WTC11 (cell line): Measurements from ENCODE around the gene LYRM9. TPM values are rescaled to one million over a fixed set of nuclear protein-coding genes. Genes with fewer than 3 reads are reported as not detected.

Experiments
- ATAC-seq: fragments of 200-7000 bp; cut with Tn5 transposase; 2 replicates; pipeline ENCODE4 v1.10.0; 2021; ENCODE audit warnings: mild to moderate bottlenecking, moderate library complexity
- CTCF ChIA-PET: fragments of 300-600 bp; sonication (Branson Sonifier 250); formaldehyde crosslinking; loops from one replicate; lab custom pipeline; 2021; ENCODE audit warnings: antibody characterized with exemption; lab: Charles Lee
- POLR2A ChIA-PET: fragments of 350-600 bp; sonication (Branson Sonifier 250); formaldehyde crosslinking; loops from one replicate; lab custom pipeline; 2021; ENCODE audit warnings: antibody characterized with exemption; lab: Charles Lee
- DNase-seq: peaks from one replicate; pipeline ENCODE4 v3.0.0; 2021; ENCODE audit warnings: low spot score
- H3K27ac Mint-ChIP-seq: 2 replicates; pipeline ENCODE4 v1.8.0; 2021; ENCODE audit warnings: mixed read lengths
- H3K27me3 Mint-ChIP-seq: 2 replicates; pipeline ENCODE4 v1.8.0; 2021; ENCODE audit warnings: low read depth, mild to moderate bottlenecking, moderate library complexity, mixed read lengths
- H3K36me3 Mint-ChIP-seq: 2 replicates; pipeline ENCODE4 v1.8.0; 2021; ENCODE audit warnings: mixed read lengths
- H3K4me1 Mint-ChIP-seq: 2 replicates; pipeline ENCODE4 v1.8.0; 2022; ENCODE audit warnings: mixed read lengths
- H3K4me3 Mint-ChIP-seq: 2 replicates; pipeline ENCODE4 v1.8.0; 2021; ENCODE audit warnings: mild to moderate bottlenecking, moderate library complexity, mixed read lengths
- H3K9me3 Mint-ChIP-seq: 2 replicates; pipeline ENCODE4 v1.8.0; 2021; ENCODE audit warnings: mixed read lengths
- ATF3 ChIP-seq: sonication (generic); formaldehyde crosslinking; conservative IDR thresholded peaks from 2 replicates; pipeline ENCODE4 v1.8.1; 2022; ENCODE audit warnings: mild to moderate bottlenecking, missing genetic modification reagents
- FOXK1 ChIP-seq: sonication (generic); formaldehyde crosslinking; IDR thresholded peaks from 2 replicates; pipeline ENCODE4 v1.8.0; 2022; ENCODE audit warnings: mild to moderate bottlenecking, moderate library complexity, missing genetic modification reagents
- FOXP4 ChIP-seq: sonication (generic); formaldehyde crosslinking; IDR thresholded peaks from 2 replicates; pipeline ENCODE4 v1.8.0; 2022; ENCODE audit warnings: mild to moderate bottlenecking, missing genetic modification reagents
- HMGXB4 ChIP-seq: sonication (generic); formaldehyde crosslinking; IDR thresholded peaks from 2 replicates; pipeline ENCODE4 v1.8.1; 2023; ENCODE audit warnings: mild to moderate bottlenecking, moderate library complexity, missing genetic modification reagents
- RELA ChIP-seq: sonication (generic); formaldehyde crosslinking; IDR thresholded peaks from 2 replicates; pipeline ENCODE4 v1.8.1; 2022; ENCODE audit warnings: missing genetic modification reagents, mild to moderate bottlenecking, borderline replicate concordance
- STAT6 ChIP-seq: sonication (generic); formaldehyde crosslinking; conservative IDR thresholded peaks from 2 replicates; pipeline ENCODE4 v1.8.1; 2023; ENCODE audit warnings: mild to moderate bottlenecking, low read depth, missing genetic modification reagents, moderate library complexity
- TCF7 ChIP-seq: sonication (generic); formaldehyde crosslinking; IDR thresholded peaks from 2 replicates; pipeline ENCODE4 v1.8.0; 2022; ENCODE audit warnings: mild to moderate bottlenecking, low read depth, missing genetic modification reagents, moderate library complexity
- TEAD1 ChIP-seq: sonication (generic); formaldehyde crosslinking; IDR thresholded peaks from 2 replicates; pipeline ENCODE4 v1.8.0; 2022; ENCODE audit warnings: mild to moderate bottlenecking, missing genetic modification reagents
- TEAD4 ChIP-seq: sonication (generic); formaldehyde crosslinking; IDR thresholded peaks from 2 replicates; pipeline ENCODE4 v1.8.0; 2022; ENCODE audit warnings: mild to moderate bottlenecking, missing genetic modification reagents
- TP53 ChIP-seq: sonication (generic); formaldehyde crosslinking; IDR thresholded peaks from 2 replicates; pipeline ENCODE4 v1.8.1; 2023; ENCODE audit warnings: mild to moderate bottlenecking, missing genetic modification reagents
- USF2 ChIP-seq: sonication (generic); formaldehyde crosslinking; IDR thresholded peaks from 2 replicates; pipeline ENCODE4 v1.8.1; 2023; ENCODE audit warnings: mild to moderate bottlenecking, missing genetic modification reagents, moderate library complexity
- ZMAT4 ChIP-seq: fragments of 250-450 bp; sonication (Bioruptor Pico); IDR thresholded peaks from 2 replicates; pipeline ENCODE4 v1.9.0; 2021; ENCODE audit warnings: mild to moderate bottlenecking
- ZNF232 ChIP-seq: sonication (generic); formaldehyde crosslinking; IDR thresholded peaks from 2 replicates; pipeline ENCODE4 v1.8.0; 2022; ENCODE audit warnings: mild to moderate bottlenecking, missing genetic modification reagents
- ZNF317 ChIP-seq: sonication (generic); formaldehyde crosslinking; IDR thresholded peaks from 2 replicates; pipeline ENCODE4 v1.8.1; 2023; ENCODE audit warnings: low read depth, mild to moderate bottlenecking, moderate library complexity, missing genetic modification reagents, borderline replicate concordance
- ZNF671 ChIP-seq: fragments of 250-450 bp; sonication (Bioruptor Pico); IDR thresholded peaks from 2 replicates; pipeline ENCODE4 v1.8.0; 2021; ENCODE audit warnings: mild to moderate bottlenecking
- total RNA-seq: library from RNA; stranded (reverse); gene quantifications from 3 replicates; pipeline ENCODE4 v1.2.3, GENCODE V29; 2021
- TF ChIP-seq, protein P1 (sequence below): fragments of 250-450 bp; sonication (Bioruptor Pico); IDR thresholded peaks from 2 replicates; pipeline ENCODE4 v1.8.0; 2021; ENCODE audit warnings: mild to moderate bottlenecking
- TF ChIP-seq, protein P2 (sequence below): sonication (generic); formaldehyde crosslinking; IDR thresholded peaks from 2 replicates; pipeline ENCODE4 v1.8.0; 2023; ENCODE audit warnings: missing genetic modification reagents
- TF ChIP-seq, protein P3 (sequence below): sonication (generic); formaldehyde crosslinking; IDR thresholded peaks from 2 replicates; pipeline ENCODE4 v1.8.1; 2023; ENCODE audit warnings: mild to moderate bottlenecking, missing genetic modification reagents, moderate library complexity

The LYRM9 gene
- total RNA-seq, 1 experiment from 2014 or later: 3.6 TPM

GRCh38 chr17:27873211-27873610, 20.0 kb downstream of the LYRM9 start (continued):
- TF ChIP-seq STAT6: no peak

- TF ChIP-seq ZMAT4 (CRISPR knock-in tag) (no peak), FOXP4 (CRISPR knock-in tag) (no peak), TEAD4 (CRISPR knock-in tag) (no peak), FOXK1 (CRISPR knock-in tag) (no peak), ZNF232 (no peak), HMGXB4 (CRISPR knock-in tag) (no peak), USF2 (CRISPR knock-in tag) (no peak), TCF7 (CRISPR knock-in tag) (no peak), TEAD1 (CRISPR knock-in tag) (no peak), ATF3 (CRISPR knock-in tag) (no peak), ZNF671 (CRISPR knock-in tag) (no peak)
- TF ChIP-seq, protein P1, sequence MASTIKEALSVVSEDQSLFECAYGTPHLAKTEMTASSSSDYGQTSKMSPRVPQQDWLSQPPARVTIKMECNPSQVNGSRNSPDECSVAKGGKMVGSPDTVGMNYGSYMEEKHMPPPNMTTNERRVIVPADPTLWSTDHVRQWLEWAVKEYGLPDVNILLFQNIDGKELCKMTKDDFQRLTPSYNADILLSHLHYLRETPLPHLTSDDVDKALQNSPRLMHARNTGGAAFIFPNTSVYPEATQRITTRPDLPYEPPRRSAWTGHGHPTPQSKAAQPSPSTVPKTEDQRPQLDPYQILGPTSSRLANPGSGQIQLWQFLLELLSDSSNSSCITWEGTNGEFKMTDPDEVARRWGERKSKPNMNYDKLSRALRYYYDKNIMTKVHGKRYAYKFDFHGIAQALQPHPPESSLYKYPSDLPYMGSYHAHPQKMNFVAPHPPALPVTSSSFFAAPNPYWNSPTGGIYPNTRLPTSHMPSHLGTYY (CRISPR knock-in tag): no peak
- H3K9me3 Mint-ChIP-seq: peaks cover 10% of the 10 kb centered on the region
- ChIA-PET POLR2A (no interaction called here), CTCF (interaction anchor here (1.4 kb wide), 1 partner anchor 65 kb away, joined by 3 read pairs; no protein-coding TSS in a partner anchor)
- ATAC-seq: no peak
- no peak overlapping the region for H3K27ac Mint-ChIP-seq
- no peaks in the 10 kb centered on the region for H3K36me3 Mint-ChIP-seq
- H3K27me3 Mint-ChIP-seq: 0 out of 2 replicates have a peak, but pooled peaks cover 2% of the 10 kb centered on the region
- peaks cover 5% of the 10 kb centered on the region; the same call in 1 of the 2 replicates for H3K4me1 Mint-ChIP-seq
- DNase-seq: no peak
- no peak overlapping the region for H3K4me3 Mint-ChIP-seq
These were observed 20.4 kb downstream of the LYRM9 start for GRCh38 chr17:27872776-27873175.

DNA sequence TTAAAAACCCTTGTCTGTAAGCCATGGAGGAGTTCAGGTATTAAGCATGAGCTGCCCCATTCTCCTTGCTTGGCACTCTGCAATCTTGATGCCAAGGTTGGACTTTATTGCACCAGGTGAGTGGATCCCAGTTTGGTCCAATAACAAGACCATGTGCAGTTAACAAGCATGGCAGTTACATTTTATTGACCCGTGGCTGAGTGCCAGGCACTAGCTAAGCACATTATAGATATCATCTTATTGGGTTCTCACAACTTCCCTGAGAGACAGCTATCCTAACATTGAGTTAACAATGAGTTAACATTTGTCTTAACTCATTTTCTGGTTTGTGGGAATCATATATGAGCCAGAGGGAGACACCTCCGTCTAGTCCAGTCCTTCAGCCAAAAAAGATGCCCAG, 21.8 kb downstream of the LYRM9 start:
- peaks cover 10% of the 10 kb centered on the region for H3K9me3 Mint-ChIP-seq
- peaks cover 5% of the 10 kb centered on the region; the same call in 1 of the 2 replicates for H3K4me1 Mint-ChIP-seq
- CTCF ChIA-PET: interaction anchor here (1.4 to 3.0 kb wide), 3 partner anchors 8 to 66 kb away, joined by 3 to 14 read pairs (median 14); no protein-coding TSS in a partner anchor
- ATAC-seq: no peak
- POLR2A ChIA-PET: no interaction called here
- no peak for DNase-seq
- H3K36me3 Mint-ChIP-seq: no peaks in the 10 kb centered on the region
- H3K27me3 Mint-ChIP-seq: 0 out of 2 replicates have a peak, but pooled peaks cover 2% of the 10 kb centered on the region
- H3K27ac Mint-ChIP-seq: no peak overlapping the region
- H3K4me3 Mint-ChIP-seq: no peak overlapping the region
- TF ChIP-seq, protein P2, sequence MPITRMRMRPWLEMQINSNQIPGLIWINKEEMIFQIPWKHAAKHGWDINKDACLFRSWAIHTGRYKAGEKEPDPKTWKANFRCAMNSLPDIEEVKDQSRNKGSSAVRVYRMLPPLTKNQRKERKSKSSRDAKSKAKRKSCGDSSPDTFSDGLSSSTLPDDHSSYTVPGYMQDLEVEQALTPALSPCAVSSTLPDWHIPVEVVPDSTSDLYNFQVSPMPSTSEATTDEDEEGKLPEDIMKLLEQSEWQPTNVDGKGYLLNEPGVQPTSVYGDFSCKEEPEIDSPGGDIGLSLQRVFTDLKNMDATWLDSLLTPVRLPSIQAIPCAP (CRISPR knock-in tag): no peak
- TF ChIP-seq, protein P3, sequence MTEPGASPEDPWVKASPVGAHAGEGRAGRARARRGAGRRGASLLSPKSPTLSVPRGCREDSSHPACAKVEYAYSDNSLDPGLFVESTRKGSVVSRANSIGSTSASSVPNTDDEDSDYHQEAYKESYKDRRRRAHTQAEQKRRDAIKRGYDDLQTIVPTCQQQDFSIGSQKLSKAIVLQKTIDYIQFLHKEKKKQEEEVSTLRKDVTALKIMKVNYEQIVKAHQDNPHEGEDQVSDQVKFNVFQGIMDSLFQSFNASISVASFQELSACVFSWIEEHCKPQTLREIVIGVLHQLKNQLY (CRISPR knock-in tag): no peak
- TF ChIP-seq ZNF317 (CRISPR knock-in tag) (no peak), TP53 (CRISPR knock-in tag) (no peak), RELA (CRISPR knock-in tag) (no peak), ZMAT4 (CRISPR knock-in tag) (no peak), USF2 (CRISPR knock-in tag) (no peak)
- TF ChIP-seq, protein P1 (CRISPR knock-in tag): no peak
- TF ChIP-seq, all 79 proteins: peak for 0
